Measurements from ENCODE around the gene DVL2. TPM values are rescaled to one million over a fixed set of nuclear protein-coding genes. Genes with fewer than 3 reads are reported as not detected.

DVL2 gene
- total RNA-seq, 1 donor from 2014 or later: 93.9 TPM

- Mint-ChIP-seq H3K4me3 (no peak overlapping the region), H3K36me3 (peaks cover 4% of the 10 kb centered on the region), H3K4me1 (ENCODE audit: unreplicated experiment) (peaks cover 5% of the 10 kb centered on the region), H3K27me3 (no peaks in the 10 kb centered on the region), H3K27ac (no peak overlapping the region), H3K9me3 (no peaks in the 10 kb centered on the region)
- DNase-seq (ENCODE audit: extremely low spot score, unreplicated experiment): peak; percentile 89
- peak; percentile 94 for TF ChIP-seq CTCF (conservative IDR thresholded peaks at IDR 0.05)
Observed at GRCh38 chr17:7177191-7177953, 56.9 kb downstream of the DVL2 start.

GRCh38 chr17:7176841-7177190 lies 57.5 kb downstream of the DVL2 start:
- Mint-ChIP-seq H3K27ac (no peak overlapping the region), H3K27me3 (no peaks in the 10 kb centered on the region), H3K36me3 (peaks cover 6% of the 10 kb centered on the region), H3K9me3 (no peaks in the 10 kb centered on the region), H3K4me1 (ENCODE audit: unreplicated experiment) (peaks cover 5% of the 10 kb centered on the region), H3K4me3 (no peak overlapping the region)
- TF ChIP-seq CTCF (conservative IDR thresholded peaks at IDR 0.05): no peak
- no peak for DNase-seq (ENCODE audit: extremely low spot score, unreplicated experiment)

- TF ChIP-seq CTCF (conservative IDR thresholded peaks at IDR 0.05): no peak
- Mint-ChIP-seq H3K4me3 (no peak overlapping the region), H3K27me3 (no peaks in the 10 kb centered on the region), H3K36me3 (peaks cover 6% of the 10 kb centered on the region), H3K9me3 (no peaks in the 10 kb centered on the region), H3K4me1 (ENCODE audit: unreplicated experiment) (peaks cover 5% of the 10 kb centered on the region), H3K27ac (no peak overlapping the region)
- no peak for DNase-seq (ENCODE audit: extremely low spot score, unreplicated experiment)
Observed at GRCh38 chr17:7176107-7176840, 58.0 kb downstream of the DVL2 start.

Small RNA genes within 50 kb of the gene (microRNA-seq; reads per million reads assigned to microRNA genes)
- gene MIR324: 3,127 reads per million, percentile 89 among the genes with 10 or more reads in this experiment

Other genes with a start within 250 kb of the DVL2 start
- 0.34 and 2.1 TPM in 2 replicates for gene ALOX12, start 238.5 kb downstream of the DVL2 start, total RNA-seq (ENCODE audit: low replicate concordance)
- 176 and 208 TPM in 2 replicates for gene RNASEK, start 221.9 kb downstream of the DVL2 start, total RNA-seq (ENCODE audit: low replicate concordance)
- gene BCL6B, start 211.5 kb downstream of the DVL2 start, total RNA-seq (ENCODE audit: low replicate concordance): not detected in 2 replicates
- gene SLC16A13, start 198.5 kb downstream of the DVL2 start, total RNA-seq (ENCODE audit: low replicate concordance): 13.5 and 15.5 TPM in 2 replicates
- 3.9 and 10.5 TPM in 2 replicates for gene SLC16A11, start 190.4 kb downstream of the DVL2 start, total RNA-seq (ENCODE audit: low replicate concordance)
- gene CLEC10A, start 154.3 kb downstream of the DVL2 start, total RNA-seq (ENCODE audit: low replicate concordance): not detected in 2 replicates
- gene ASGR2, start 119.7 kb downstream of the DVL2 start, total RNA-seq (ENCODE audit: low replicate concordance): 0.82 and 1.3 TPM in 2 replicates
- gene ASGR1, start 55.1 kb downstream of the DVL2 start, total RNA-seq (ENCODE audit: low replicate concordance): 7.5 and 9.7 TPM in 2 replicates
- gene DLG4, start 14.7 kb downstream of the DVL2 start, total RNA-seq (ENCODE audit: low replicate concordance): 7.8 and 46.1 TPM in 2 replicates
- gene ACADVL, start 14.6 kb downstream of the DVL2 start, total RNA-seq (ENCODE audit: low replicate concordance): 573 and 617 TPM in 2 replicates
- 42.8 and 61.1 TPM in 2 replicates for gene PHF23, start 4.9 kb upstream of the DVL2 start, total RNA-seq (ENCODE audit: low replicate concordance)
- gene GABARAP, start 7.9 kb upstream of the DVL2 start, total RNA-seq (ENCODE audit: low replicate concordance): 478 and 570 TPM in 2 replicates
- gene CTDNEP1, start 17.2 kb upstream of the DVL2 start, total RNA-seq (ENCODE audit: low replicate concordance): 138 and 154 TPM in 2 replicates
- gene ELP5, start 17.7 kb upstream of the DVL2 start, total RNA-seq (ENCODE audit: low replicate concordance): 43.1 and 55.7 TPM in 2 replicates
- 118 and 284 TPM in 2 replicates for gene CLDN7, start 28.0 kb upstream of the DVL2 start, total RNA-seq (ENCODE audit: low replicate concordance)
- 1.2 and 4.0 TPM in 2 replicates for gene SLC2A4, start 47.2 kb upstream of the DVL2 start, total RNA-seq (ENCODE audit: low replicate concordance)
- gene YBX2, start 60.1 kb upstream of the DVL2 start, total RNA-seq (ENCODE audit: low replicate concordance): 4.5 and 7.0 TPM in 2 replicates
- 454 and 510 TPM in 2 replicates for gene EIF5A, start 73.1 kb upstream of the DVL2 start, total RNA-seq (ENCODE audit: low replicate concordance)
- 75.0 and 75.4 TPM in 2 replicates for gene GPS2, start 80.8 kb upstream of the DVL2 start, total RNA-seq (ENCODE audit: low replicate concordance)
- 49.9 and 61.5 TPM in 2 replicates for gene NEURL4, start 94.8 kb upstream of the DVL2 start, total RNA-seq (ENCODE audit: low replicate concordance)
- gene ACAP1, start 102.0 kb upstream of the DVL2 start, total RNA-seq (ENCODE audit: low replicate concordance): 3.2 and 8.3 TPM in 2 replicates
- 9.5 and 15.5 TPM in 2 replicates for gene KCTD11, start 117.6 kb upstream of the DVL2 start, total RNA-seq (ENCODE audit: low replicate concordance)
- gene TMEM95, start 120.6 kb upstream of the DVL2 start, total RNA-seq (ENCODE audit: low replicate concordance): not detected in 2 replicates
- 6.6 and 11.5 TPM in 2 replicates for gene TNK1, start 146.6 kb upstream of the DVL2 start, total RNA-seq (ENCODE audit: low replicate concordance)
- 39.8 and 55.8 TPM in 2 replicates for gene PLSCR3, start 160.0 kb upstream of the DVL2 start, total RNA-seq (ENCODE audit: low replicate concordance)
- 89.8 and 90.3 TPM in 2 replicates for gene TMEM256, start 169.6 kb upstream of the DVL2 start, total RNA-seq (ENCODE audit: low replicate concordance)
- gene NLGN2, start 173.3 kb upstream of the DVL2 start, total RNA-seq (ENCODE audit: low replicate concordance): 15.0 and 68.4 TPM in 2 replicates
- gene SPEM1, start 185.8 kb upstream of the DVL2 start, total RNA-seq (ENCODE audit: low replicate concordance): 0.31 TPM in 1 of 2 replicates, not detected in the other
- gene SPEM2, start 191.1 kb upstream of the DVL2 start, total RNA-seq (ENCODE audit: low replicate concordance): not detected in 2 replicates
- not detected in 2 replicates for gene SPEM3, start 194.3 kb upstream of the DVL2 start, total RNA-seq (ENCODE audit: low replicate concordance)
- 6.4 and 15.9 TPM in 2 replicates for gene TMEM102, start 200.9 kb upstream of the DVL2 start, total RNA-seq (ENCODE audit: low replicate concordance)
- gene FGF11, start 205.0 kb upstream of the DVL2 start, total RNA-seq (ENCODE audit: low replicate concordance): 21.8 and 76.0 TPM in 2 replicates
- 16.4 and 51.1 TPM in 2 replicates for gene CHRNB1, start 210.5 kb upstream of the DVL2 start, total RNA-seq (ENCODE audit: low replicate concordance)
- gene ZBTB4, start 245.1 kb upstream of the DVL2 start, total RNA-seq (ENCODE audit: low replicate concordance): 34.5 and 76.6 TPM in 2 replicates
- not detected in 2 replicates for gene SLC35G6, start 246.9 kb upstream of the DVL2 start, total RNA-seq (ENCODE audit: low replicate concordance)
- gene POLR2A, start 249.8 kb upstream of the DVL2 start, total RNA-seq (ENCODE audit: low replicate concordance): 175 and 244 TPM in 2 replicates

Measured in type B pancreatic cell (in vitro differentiated cells).